K562 (cell line): Measurements from ENCODE around the gene CGREF1. TPM values are rescaled to one million over a fixed set of nuclear protein-coding genes. Genes with fewer than 3 reads are reported as not detected.

Source experiments
- ATF1 ChIP-seq, 2 experiments: fragments of 450-650 bp in 1 of 2; IDR thresholded peaks; 2 replicates each; pipeline ENCODE4 v1.6.1; 2016; ENCODE audit warnings: missing compliant biosample characterization in 1 of 2, missing genetic modification characterization in 1 of 2
- CBX3 ChIP-seq, 2 experiments: IDR thresholded peaks; 1 replicate in 1 of 2; 2 replicates in 1 of 2; pipeline ENCODE4 v1.6.1; 2012; ENCODE audit warnings: inconsistent platforms in 2 of 2, low read length in 2 of 2, borderline replicate concordance in 1 of 2, control low read depth in 1 of 2
- GMEB1 ChIP-seq: fragments of 250-450 bp; sonication (Bioruptor Pico); IDR thresholded peaks from 2 replicates; pipeline ENCODE4 v1.4.0; 2020; ENCODE audit warnings: mild to moderate bottlenecking
- POLR2AphosphoS5 ChIP-seq: IDR thresholded peaks from 2 replicates; pipeline ENCODE4 v1.6.1; 2011; ENCODE audit warnings: mild to moderate bottlenecking, low read depth, low read length, moderate library complexity; ENCODE audit not compliant: control insufficient read depth, insufficient read depth
- PTRF ChIP-seq: fragments of 450-650 bp; IDR thresholded peaks from 2 replicates; pipeline ENCODE4 v1.6.1; 2016; ENCODE audit warnings: mild to moderate bottlenecking, missing genetic modification characterization, missing compliant biosample characterization
- PTTG1 ChIP-seq: fragments of 450-650 bp; IDR thresholded peaks from 2 replicates; pipeline ENCODE4 v1.6.1; 2016; ENCODE audit warnings: low read depth, mild to moderate bottlenecking, missing genetic modification characterization, missing compliant biosample characterization
- RBM34 ChIP-seq: fragments of 200-400 bp; formaldehyde crosslinking; IDR thresholded peaks from 2 replicates; pipeline ENCODE4 v1.6.1; 2018; ENCODE audit warnings: low read length, borderline replicate concordance; ENCODE audit not compliant: insufficient read depth
- RNF2 ChIP-seq: sonication (generic); IDR thresholded peaks from 2 replicates; pipeline ENCODE4 v1.6.1; 2016
- SMAD1 ChIP-seq: fragments of 150-350 bp; IDR thresholded peaks from 2 replicates; pipeline ENCODE4 v1.6.1; 2014; ENCODE audit warnings: low read length, low read depth; ENCODE audit not compliant: partially characterized antibody
- XRCC3 ChIP-seq: fragments of 450-650 bp; IDR thresholded peaks from 2 replicates; pipeline ENCODE4 v1.6.1; 2017; ENCODE audit warnings: mild to moderate bottlenecking, moderate library complexity
- YY1 ChIP-seq, 3 experiments: IDR thresholded peaks; 2 replicates each; pipeline ENCODE4 v1.6.1; 2011; ENCODE audit warnings: low read length in 2 of 3, mild to moderate bottlenecking in 2 of 3, moderate library complexity in 2 of 3, borderline replicate concordance in 1 of 3, control low read depth in 1 of 3, low read depth in 1 of 3; ENCODE audit not compliant: insufficient read depth in 3 of 3, insufficient replicate concordance in 2 of 3, control insufficient read depth in 1 of 3, insufficient read length in 1 of 3; ENCODE audit errors: extremely low read depth in 1 of 3
- ZNF197 ChIP-seq: fragments of 200-800 bp; sonication (Bioruptor generic); IDR thresholded peaks from 2 replicates; pipeline ENCODE4 v1.6.1; 2016; ENCODE audit warnings: low read depth, missing genetic modification characterization, missing compliant biosample characterization
- polyA plus RNA-seq, 8 experiments: library from polyadenylated mRNA; depleted of rRNA in 4 of 8; stranded (reverse) in 5 of 8; unstranded in 3 of 8; fragments of >200 nt; fragmentation: Nextera tagmentation in 2 of 8; fragmentation: Illumina TruSeq in 1 of 8; extraction: Ambion mirVana in 2 of 8; extraction: Trizol in 1 of 8; gene quantifications; 2 replicates each; pipeline versions ENCODE4 v1.2.1 to v1.2.3, GENCODE V29; 2011 to 2014; ENCODE audit warnings: inconsistent platforms in 1 of 8, missing spikeins in 1 of 8
- total RNA-seq, 7 experiments: library from RNA; depleted of rRNA in 6 of 7; stranded (reverse); fragments of >200 nt in 6 of 7; fragmentation: Illumina TruSeq in 2 of 7; extraction: Trizol in 2 of 7; gene quantifications; 2 replicates each; pipeline versions ENCODE4 v1.2.1 to v1.2.3, GENCODE V29; 2011 to 2021; ENCODE audit warnings: low replicate concordance in 1 of 7
- TF ChIP-seq, protein P1 (sequence below): fragments of 250-450 bp; sonication (Bioruptor Pico); IDR thresholded peaks from 2 replicates; pipeline ENCODE4 v1.5.0; 2021
- TF ChIP-seq, protein P2 (sequence below): sonication (generic); formaldehyde crosslinking; IDR thresholded peaks from 2 replicates; pipeline ENCODE4 v1.8.0; 2022; ENCODE audit warnings: mild to moderate bottlenecking, missing genetic modification reagents

Gene CGREF1
- total and polyA plus RNA-seq, 9 of the 15 experiments (the other 6 are each of a cell fraction or from before 2014, with no cell fraction given): 0.07 to 0.50 (median 0.37) TPM

DNA sequence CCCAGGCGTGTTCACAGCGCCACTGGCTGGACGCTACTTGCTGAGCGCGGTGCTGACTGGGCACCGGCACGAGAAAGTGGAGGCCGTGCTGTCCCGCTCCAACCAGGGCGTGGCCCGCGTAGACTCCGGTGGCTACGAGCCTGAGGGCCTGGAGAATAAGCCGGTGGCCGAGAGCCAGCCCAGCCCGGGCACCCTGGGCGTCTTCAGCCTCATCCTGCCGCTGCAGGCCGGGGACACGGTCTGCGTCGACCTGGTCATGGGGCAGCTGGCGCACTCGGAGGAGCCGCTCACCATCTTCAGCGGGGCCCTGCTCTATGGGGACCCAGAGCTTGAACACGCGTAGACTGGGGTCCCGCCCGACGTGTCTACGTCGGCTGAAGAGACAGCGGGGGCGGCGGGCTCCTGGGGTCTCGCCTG lies 33.2 kb downstream of the CGREF1 start (continued):
- TF ChIP-seq GMEB1 (CRISPR knock-in tag) (no peak; the same call in 1 of the 2 replicates), SMAD1 (no peak), XRCC3 (no peak), CBX3 (IDR thresholded peaks at IDR 0.05; ENCODE audit: borderline replicate concordance in 1 of 2, low read length in 2 of 2) (no peak), POLR2AphosphoS5 (no peak), ATF1 (CRISPR knock-in tag; IDR thresholded peaks at IDR 0.05) (no peak), ATF1 (tag; IDR thresholded peaks at IDR 0.05) (no peak), PTRF (tag) (no peak), ZNF197 (CRISPR knock-in tag) (no peak), RNF2 (peak; percentile 30; the same call in 1 of the 2 replicates), PTTG1 (tag) (no peak), YY1 (IDR thresholded peaks at IDR 0.05; ENCODE audit: borderline replicate concordance in 1 of 3, control insufficient read depth in 1 of 3, extremely low read depth in 1 of 3, insufficient read depth in 3 of 3, insufficient read length in 1 of 3, insufficient replicate concordance in 2 of 3, low read depth in 1 of 3, low read length in 2 of 3) (peak in 1 of 3 experiments; percentile 25), RBM34 (no peak)
- TF ChIP-seq, protein P1, sequence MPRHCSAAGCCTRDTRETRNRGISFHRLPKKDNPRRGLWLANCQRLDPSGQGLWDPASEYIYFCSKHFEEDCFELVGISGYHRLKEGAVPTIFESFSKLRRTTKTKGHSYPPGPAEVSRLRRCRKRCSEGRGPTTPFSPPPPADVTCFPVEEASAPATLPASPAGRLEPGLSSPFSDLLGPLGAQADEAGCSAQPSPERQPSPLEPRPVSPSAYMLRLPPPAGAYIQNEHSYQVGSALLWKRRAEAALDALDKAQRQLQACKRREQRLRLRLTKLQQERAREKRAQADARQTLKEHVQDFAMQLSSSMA: no peak
- TF ChIP-seq, protein P2, sequence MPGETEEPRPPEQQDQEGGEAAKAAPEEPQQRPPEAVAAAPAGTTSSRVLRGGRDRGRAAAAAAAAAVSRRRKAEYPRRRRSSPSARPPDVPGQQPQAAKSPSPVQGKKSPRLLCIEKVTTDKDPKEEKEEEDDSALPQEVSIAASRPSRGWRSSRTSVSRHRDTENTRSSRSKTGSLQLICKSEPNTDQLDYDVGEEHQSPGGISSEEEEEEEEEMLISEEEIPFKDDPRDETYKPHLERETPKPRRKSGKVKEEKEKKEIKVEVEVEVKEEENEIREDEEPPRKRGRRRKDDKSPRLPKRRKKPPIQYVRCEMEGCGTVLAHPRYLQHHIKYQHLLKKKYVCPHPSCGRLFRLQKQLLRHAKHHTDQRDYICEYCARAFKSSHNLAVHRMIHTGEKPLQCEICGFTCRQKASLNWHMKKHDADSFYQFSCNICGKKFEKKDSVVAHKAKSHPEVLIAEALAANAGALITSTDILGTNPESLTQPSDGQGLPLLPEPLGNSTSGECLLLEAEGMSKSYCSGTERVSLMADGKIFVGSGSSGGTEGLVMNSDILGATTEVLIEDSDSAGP (CRISPR knock-in tag): no peak
